Astrocyte (in vitro differentiated cells and primary cell): ENCODE data around the gene SPAG7. TPM values are rescaled to one million over a fixed set of nuclear protein-coding genes. Genes with fewer than 3 reads are reported as not detected.

Experiments used
- DNase-seq: peaks from one replicate; pipeline ENCODE4 v3.0.0-alpha.2; 2010; ENCODE audit warnings: low read depth
- FAIRE-seq: peaks from 2 replicates; lab custom pipeline; 2011; peaks lifted over from hg19 to GRCh38; lab: Jason Lieb, UNC
- H2AFZ ChIP-seq: 2 replicates; pipeline ENCODE4 v1.6.0; 2012; ENCODE audit warnings: low read depth, low read length, inconsistent platforms
- H3K27ac ChIP-seq: 2 replicates; pipeline ENCODE4 v1.5.1; 2011; ENCODE audit warnings: low read depth, low read length, inconsistent platforms
- H3K27me3 ChIP-seq: 2 replicates; pipeline ENCODE4 v1.6.0; 2011; ENCODE audit warnings: low read length, inconsistent platforms; ENCODE audit not compliant: insufficient read depth
- H3K36me3 ChIP-seq: 2 replicates; pipeline ENCODE4 v1.5.1; 2011; ENCODE audit warnings: low read length, inconsistent platforms; ENCODE audit not compliant: insufficient read depth
- H3K4me1 ChIP-seq: 2 replicates; pipeline ENCODE4 v1.5.1; 2011; ENCODE audit warnings: low read length, inconsistent platforms; ENCODE audit not compliant: insufficient read depth
- H3K4me2 ChIP-seq: 2 replicates; pipeline ENCODE4 v1.6.0; 2012; ENCODE audit warnings: low read length, inconsistent platforms
- H3K4me3 ChIP-seq: 2 replicates; pipeline ENCODE4 v1.5.1; 2011; ENCODE audit warnings: low read depth, mild to moderate bottlenecking, low read length, inconsistent platforms; ENCODE audit not compliant: insufficient read depth
- H3K79me2 ChIP-seq: 2 replicates; pipeline ENCODE4 v1.6.0; 2012; ENCODE audit warnings: mild to moderate bottlenecking, low read length, inconsistent platforms; ENCODE audit not compliant: insufficient read depth
- H3K9ac ChIP-seq: 2 replicates; pipeline ENCODE4 v1.6.0; 2012; ENCODE audit warnings: mild to moderate bottlenecking, low read length, inconsistent platforms
- H3K9me3 ChIP-seq: 2 replicates; pipeline ENCODE4 v1.5.1; 2012; ENCODE audit warnings: low read depth, mild to moderate bottlenecking, low read length, inconsistent platforms; ENCODE audit not compliant: insufficient read depth
- H4K20me1 ChIP-seq: 2 replicates; pipeline ENCODE4 v1.6.0; 2012; ENCODE audit warnings: low read length, inconsistent platforms; ENCODE audit not compliant: insufficient read depth
- H3K27ac Mint-ChIP-seq: one replicate; pipeline ENCODE4 v1.8.0; 2021; ENCODE audit warnings: mild to moderate bottlenecking, mixed read lengths; ENCODE audit not compliant: unreplicated experiment
- H3K27me3 Mint-ChIP-seq: one replicate; pipeline ENCODE4 v1.8.0; 2021; ENCODE audit warnings: low read depth, mixed read lengths; ENCODE audit not compliant: unreplicated experiment
- H3K36me3 Mint-ChIP-seq: one replicate; pipeline ENCODE4 v1.8.0; 2021; ENCODE audit warnings: low read depth, mixed read lengths; ENCODE audit not compliant: unreplicated experiment
- H3K4me1 Mint-ChIP-seq: one replicate; pipeline ENCODE4 v1.8.0; 2021; ENCODE audit warnings: low read depth, mixed read lengths; ENCODE audit not compliant: unreplicated experiment
- H3K4me3 Mint-ChIP-seq: one replicate; pipeline ENCODE4 v1.8.0; 2021; ENCODE audit warnings: mild to moderate bottlenecking, moderate library complexity, mixed read lengths; ENCODE audit not compliant: unreplicated experiment
- H3K9me3 Mint-ChIP-seq: one replicate; pipeline ENCODE4 v1.8.0; 2021; ENCODE audit warnings: mild to moderate bottlenecking, mixed read lengths; ENCODE audit not compliant: unreplicated experiment
- EZH2 ChIP-seq: IDR thresholded peaks from 2 replicates; pipeline ENCODE4 v1.6.1; 2012; ENCODE audit warnings: mild to moderate bottlenecking, low read length, inconsistent platforms; ENCODE audit not compliant: insufficient read depth
- total RNA-seq: library from RNA; stranded (reverse); gene quantifications from 2 replicates; pipeline ENCODE4 v1.2.1, GENCODE V29; 2021
- TF ChIP-seq, protein P1 (sequence below): IDR thresholded peaks from 2 replicates; pipeline ENCODE4 v1.5.1; 2011; ENCODE audit warnings: low read depth, mild to moderate bottlenecking, inconsistent platforms, low read length, moderate library complexity; ENCODE audit not compliant: insufficient read depth

The SPAG7 gene
- total RNA-seq, 1 donor from 2014 or later, result 60.9 TPM

DNA sequence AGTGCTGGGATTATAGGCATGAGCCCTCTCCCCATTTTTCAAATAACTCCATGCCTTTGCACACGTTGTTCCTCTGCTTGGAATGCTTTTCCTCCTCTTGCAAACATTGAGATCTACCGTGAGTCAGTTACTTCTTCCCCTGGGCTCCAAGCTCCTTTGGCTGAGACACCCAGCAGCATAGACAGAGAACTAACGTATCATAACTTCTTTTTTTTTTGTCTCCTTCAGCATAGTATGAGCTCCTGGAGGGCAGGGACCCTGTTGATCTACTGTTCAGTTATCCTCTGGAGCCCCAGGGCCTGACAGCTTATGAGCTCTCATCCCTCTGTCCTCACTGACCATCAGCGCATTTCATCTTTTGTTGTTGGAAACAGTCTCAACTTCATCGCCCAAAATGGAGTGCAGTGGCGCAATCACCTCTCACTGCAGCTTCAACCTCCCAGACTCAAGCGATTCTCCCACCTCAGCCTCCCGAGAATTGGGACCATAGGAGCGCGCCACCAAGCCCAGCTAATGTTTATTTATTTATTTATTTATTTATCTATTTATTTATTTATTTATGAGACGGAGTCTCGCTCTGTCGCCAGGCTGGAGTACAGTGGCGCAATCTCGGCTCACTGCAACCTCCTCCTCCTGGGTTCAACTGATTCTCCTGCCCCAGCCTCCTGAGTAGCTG, 2.2 kb downstream of the SPAG7 start:
- H3K4me3 ChIP-seq, result no peak overlapping the region
- no peak overlapping the region for H3K4me2 ChIP-seq
- Mint-ChIP-seq H3K27me3 (no peaks in the 10 kb centered on the region), H3K9me3 (peaks cover 5% of the 10 kb centered on the region), H3K27ac (peak overlapping the region; percentile 55), H3K4me1 (peaks cover 22% of the 10 kb centered on the region), H3K36me3 (peaks cover 20% of the 10 kb centered on the region), H3K4me3 (peak overlapping the region; percentile 64)
- H3K9me3 ChIP-seq, result no peaks in the 10 kb centered on the region
- H3K36me3 ChIP-seq, result peaks cover 7% of the 10 kb centered on the region
- TF ChIP-seq EZH2, result no peak
- TF ChIP-seq, protein P1, sequence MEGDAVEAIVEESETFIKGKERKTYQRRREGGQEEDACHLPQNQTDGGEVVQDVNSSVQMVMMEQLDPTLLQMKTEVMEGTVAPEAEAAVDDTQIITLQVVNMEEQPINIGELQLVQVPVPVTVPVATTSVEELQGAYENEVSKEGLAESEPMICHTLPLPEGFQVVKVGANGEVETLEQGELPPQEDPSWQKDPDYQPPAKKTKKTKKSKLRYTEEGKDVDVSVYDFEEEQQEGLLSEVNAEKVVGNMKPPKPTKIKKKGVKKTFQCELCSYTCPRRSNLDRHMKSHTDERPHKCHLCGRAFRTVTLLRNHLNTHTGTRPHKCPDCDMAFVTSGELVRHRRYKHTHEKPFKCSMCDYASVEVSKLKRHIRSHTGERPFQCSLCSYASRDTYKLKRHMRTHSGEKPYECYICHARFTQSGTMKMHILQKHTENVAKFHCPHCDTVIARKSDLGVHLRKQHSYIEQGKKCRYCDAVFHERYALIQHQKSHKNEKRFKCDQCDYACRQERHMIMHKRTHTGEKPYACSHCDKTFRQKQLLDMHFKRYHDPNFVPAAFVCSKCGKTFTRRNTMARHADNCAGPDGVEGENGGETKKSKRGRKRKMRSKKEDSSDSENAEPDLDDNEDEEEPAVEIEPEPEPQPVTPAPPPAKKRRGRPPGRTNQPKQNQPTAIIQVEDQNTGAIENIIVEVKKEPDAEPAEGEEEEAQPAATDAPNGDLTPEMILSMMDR, result no peak
- peaks cover 18% of the 10 kb centered on the region for H4K20me1 ChIP-seq
- DNase-seq (no peak), FAIRE-seq (no peak)
- no peak overlapping the region for H3K9ac ChIP-seq
- no peak overlapping the region for H3K27ac ChIP-seq
- peaks cover 37% of the 10 kb centered on the region for H3K79me2 ChIP-seq
- H2AFZ ChIP-seq, result no peak overlapping the region
- no peaks in the 10 kb centered on the region for H3K27me3 ChIP-seq
- peaks cover 33% of the 10 kb centered on the region for H3K4me1 ChIP-seq

DNA sequence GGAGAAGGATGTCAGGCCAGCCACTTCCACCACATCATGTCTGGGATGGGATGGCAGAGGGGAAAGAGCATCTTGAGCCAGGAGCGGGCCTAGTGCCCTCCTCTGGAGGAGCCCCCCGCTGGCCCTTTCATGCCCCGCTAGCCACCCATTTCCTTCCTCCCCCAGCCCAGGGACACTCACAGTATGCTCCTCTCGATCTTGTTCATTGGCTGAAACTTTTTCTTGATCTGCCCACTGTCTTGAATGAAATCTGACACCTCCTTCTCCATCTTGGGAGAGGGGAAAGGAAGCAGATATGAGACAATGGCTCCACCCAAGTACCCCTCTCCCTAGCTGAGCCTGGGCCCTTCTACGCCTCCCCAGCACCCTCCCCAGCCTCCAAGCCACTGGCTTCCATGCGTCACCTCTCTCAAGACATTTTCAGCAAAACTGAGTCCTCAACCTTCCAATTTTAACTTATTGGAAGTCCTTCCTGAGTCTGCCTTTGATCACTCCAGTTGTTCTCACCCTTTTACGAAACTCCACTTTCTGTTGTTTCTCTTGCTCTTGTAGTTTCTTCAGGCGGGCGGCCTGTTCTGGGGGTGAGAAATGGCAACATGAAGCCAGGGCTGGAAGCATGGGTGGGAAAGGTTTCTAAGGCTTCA, 7.2 kb downstream of the SPAG7 start:
- Histone ChIP-seq H3K4me3 (no peak overlapping the region), H3K9me3 (no peaks in the 10 kb centered on the region), H3K27ac (no peak overlapping the region), H3K79me2 (peaks cover 5% of the 10 kb centered on the region), H3K9ac (no peak overlapping the region), H3K27me3 (no peaks in the 10 kb centered on the region), H2AFZ (no peak overlapping the region), H3K36me3 (peaks cover 8% of the 10 kb centered on the region), H3K4me2 (no peak overlapping the region), H3K4me1 (no peaks in the 10 kb centered on the region), H4K20me1 (peaks cover 5% of the 10 kb centered on the region)
- H3K4me3 Mint-ChIP-seq, result no peak overlapping the region
- TF ChIP-seq, protein P1, result no peak
- no peak for TF ChIP-seq EZH2
- H3K27me3 Mint-ChIP-seq, result no peaks in the 10 kb centered on the region
- DNase-seq (no peak), FAIRE-seq (no peak)
- peaks cover 27% of the 10 kb centered on the region for H3K36me3 Mint-ChIP-seq
- H3K27ac Mint-ChIP-seq, result peak overlapping the region; percentile 8
- peaks cover 3% of the 10 kb centered on the region for H3K4me1 Mint-ChIP-seq
- peaks cover 3% of the 10 kb centered on the region for H3K9me3 Mint-ChIP-seq
